GM19099 (cell line): ENCODE measurements around the gene GALNT10.

Experiments used
- POLR2A ChIP-seq: IDR thresholded peaks from 3 replicates; pipeline ENCODE4 v1.6.1; 2011; ENCODE audit warnings: low read depth; ENCODE audit not compliant: insufficient read length; ENCODE audit errors: extremely low read depth

Gene GALNT10

DNA sequence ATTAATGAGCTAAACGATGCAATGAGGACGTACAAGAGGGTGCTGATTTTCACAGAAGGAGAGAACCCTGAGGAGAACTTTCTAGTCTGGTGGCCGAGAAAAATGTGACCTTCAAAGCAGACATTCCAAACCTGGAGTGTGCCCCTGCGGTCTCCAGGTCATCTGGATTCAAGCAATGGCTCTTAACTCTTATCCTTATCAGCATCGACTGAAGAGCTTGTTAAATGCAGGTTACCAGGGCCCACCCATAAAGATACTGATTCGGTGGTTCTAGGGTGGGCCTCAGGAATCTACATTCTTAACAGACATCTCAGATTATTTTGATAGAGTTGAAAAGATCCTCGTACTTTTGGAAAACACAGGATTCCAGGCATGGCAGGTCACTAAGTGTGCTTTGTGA, 151.7 kb downstream of the GALNT10 start:
- no peak for TF ChIP-seq POLR2A

DNA sequence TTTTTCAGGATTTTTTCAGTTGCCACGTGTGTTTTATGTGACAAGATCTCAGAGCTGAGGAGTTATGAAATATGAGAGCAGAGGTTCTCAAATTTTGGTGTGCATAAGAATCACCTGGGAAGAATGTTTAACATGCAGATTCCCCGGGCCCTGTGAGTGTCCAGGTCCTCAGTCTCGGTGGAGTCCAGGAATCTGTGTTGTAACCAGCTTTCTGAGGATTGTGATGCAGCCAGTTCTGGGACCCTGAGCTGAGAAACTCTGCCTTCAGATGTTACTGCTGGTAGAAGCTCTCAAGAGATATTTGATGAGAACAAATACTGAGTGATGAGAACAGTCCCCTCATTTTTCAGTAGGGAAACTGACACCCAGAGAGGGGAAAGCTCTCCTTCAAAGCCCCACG, 152.4 kb downstream of the GALNT10 start:
- TF ChIP-seq POLR2A: no peak

DNA sequence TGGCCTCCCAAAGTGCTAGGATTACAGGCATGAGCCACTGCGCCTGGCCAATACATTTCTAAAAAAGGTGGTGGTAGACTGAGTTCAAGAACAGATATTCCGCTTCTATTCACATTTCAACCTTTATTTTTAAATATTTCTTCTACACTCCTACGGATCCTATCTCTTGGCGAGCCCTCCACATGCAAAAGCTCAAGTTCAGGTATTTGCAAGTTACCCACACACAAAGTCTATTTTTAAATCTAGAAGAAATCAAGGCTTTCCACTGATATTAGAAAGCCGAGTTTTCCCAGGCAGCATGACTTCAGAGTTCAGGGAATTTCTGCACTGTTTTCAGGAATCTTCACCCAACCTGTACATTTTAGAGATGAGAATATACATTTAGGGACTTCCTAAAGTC, 153.9 kb downstream of the GALNT10 start:
- TF ChIP-seq POLR2A: no peak

DNA sequence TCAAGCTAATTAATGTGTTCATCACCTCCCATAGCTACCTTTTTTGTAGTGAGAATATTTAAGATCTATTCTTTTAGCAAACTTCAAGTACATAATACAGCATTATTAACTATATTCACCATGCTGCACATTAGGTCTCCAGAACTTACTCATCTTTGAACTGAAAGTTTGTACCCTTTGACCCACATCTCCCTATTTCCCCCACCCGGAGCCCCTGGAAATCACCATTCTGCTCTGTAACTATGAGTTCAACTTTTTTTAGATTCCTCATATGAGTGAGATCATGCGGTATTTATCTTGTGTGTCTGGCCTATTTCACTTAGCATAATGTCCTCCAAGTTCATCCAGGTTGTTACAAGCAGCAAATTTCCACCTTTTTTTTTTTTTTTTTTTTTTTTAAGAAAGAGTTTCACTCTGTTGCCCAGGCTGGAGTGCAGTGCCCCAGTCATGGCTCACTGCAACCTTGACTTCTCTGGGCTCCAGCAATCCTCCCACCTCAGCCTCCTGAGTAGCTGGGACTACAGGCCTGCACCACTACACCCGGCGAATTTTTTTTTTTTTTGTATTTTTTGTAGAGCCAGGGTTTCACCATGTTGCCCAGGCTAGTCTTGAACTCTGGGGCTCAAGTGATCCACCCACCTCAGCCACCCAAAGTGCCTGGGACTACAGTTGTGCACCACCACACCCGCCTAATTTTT, 154.9 kb downstream of the GALNT10 start:
- no peak for TF ChIP-seq POLR2A

DNA sequence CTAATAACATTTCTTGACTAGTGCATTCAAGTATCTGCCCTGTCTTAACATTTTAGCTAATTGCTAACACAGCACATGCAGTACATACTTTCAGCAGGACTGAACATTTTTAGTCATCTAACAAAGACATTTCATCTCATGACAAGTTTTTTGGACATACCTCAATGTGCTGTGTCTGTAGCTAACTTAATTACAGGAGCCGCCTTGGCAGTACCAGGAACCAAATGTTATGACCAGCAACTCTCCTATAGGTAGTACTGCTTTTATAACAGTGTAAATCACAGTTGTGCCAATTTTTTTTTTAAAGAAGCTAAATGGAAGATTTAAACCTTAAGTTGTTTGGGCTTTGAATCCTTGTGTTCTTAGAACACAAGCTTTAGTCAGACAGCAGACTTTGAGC, 155.9 kb downstream of the GALNT10 start:
- TF ChIP-seq POLR2A: no peak

DNA sequence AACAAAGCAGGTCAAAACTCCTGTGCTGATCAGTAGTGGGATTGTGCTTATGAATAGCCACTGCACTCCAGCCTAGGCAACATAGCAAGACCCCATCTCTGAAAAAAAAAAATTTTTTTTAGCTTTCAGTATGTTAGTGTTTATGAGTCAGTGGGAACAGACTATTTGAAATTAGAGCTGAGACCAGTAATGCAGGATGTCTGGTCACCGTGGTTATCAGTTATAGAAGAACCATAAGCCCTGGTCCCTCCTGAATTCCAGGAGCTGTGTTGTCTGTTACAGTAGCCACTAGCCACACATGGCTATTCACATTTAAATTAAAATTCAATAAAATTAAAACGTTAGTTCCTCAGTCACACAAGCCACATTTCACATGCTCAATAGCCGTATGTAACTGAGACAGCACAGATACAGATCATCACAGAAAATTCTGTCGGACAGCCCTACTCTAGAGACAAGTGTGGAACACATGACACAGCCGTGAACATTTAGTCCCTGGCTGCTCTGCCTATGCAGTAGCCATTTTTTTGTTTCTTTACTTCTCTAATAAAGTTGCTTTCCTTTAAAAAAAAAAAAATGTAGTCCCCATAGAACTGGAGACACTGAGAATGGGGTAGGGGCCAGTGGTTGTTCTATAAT, 159.2 kb downstream of the GALNT10 start:
- no peak for TF ChIP-seq POLR2A

DNA sequence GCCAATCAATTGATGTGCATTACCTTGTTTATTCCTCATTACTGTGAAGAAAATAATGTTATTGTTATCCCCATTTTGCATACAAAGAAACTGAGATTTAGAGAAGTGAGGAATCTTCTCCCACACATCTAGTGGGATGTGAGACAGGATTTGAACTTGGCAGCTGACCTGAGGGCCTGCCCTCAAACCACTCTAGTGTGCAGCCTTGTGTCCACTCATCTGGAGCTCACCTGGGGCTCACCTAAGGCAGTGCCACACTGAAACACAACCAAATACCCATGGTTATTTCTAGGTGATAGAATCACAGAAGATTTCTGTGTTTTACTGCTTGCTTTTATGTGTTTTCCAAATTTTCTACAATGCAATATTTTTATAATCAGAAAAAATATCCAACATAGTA, 160.6 kb downstream of the GALNT10 start:
- no peak for TF ChIP-seq POLR2A

DNA sequence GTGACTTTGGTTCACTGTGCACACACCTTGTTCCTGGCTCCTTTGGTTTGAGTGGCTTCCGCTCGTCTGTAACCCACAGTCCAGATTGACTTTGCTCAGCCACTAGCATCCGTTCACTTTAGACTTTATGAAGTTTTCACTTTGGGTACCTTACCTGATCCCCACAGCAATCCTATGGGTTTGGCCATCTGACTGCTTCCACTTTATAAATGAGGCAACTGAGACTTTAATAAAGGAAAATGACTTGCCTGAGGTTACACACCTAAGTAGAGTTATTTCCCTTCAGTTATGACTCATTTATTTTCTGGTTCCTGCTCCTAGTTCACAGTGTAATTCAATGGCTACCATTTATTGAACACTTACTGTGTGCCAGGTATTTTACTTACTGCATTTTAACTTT, 161.0 kb downstream of the GALNT10 start:
- TF ChIP-seq POLR2A: no peak

DNA sequence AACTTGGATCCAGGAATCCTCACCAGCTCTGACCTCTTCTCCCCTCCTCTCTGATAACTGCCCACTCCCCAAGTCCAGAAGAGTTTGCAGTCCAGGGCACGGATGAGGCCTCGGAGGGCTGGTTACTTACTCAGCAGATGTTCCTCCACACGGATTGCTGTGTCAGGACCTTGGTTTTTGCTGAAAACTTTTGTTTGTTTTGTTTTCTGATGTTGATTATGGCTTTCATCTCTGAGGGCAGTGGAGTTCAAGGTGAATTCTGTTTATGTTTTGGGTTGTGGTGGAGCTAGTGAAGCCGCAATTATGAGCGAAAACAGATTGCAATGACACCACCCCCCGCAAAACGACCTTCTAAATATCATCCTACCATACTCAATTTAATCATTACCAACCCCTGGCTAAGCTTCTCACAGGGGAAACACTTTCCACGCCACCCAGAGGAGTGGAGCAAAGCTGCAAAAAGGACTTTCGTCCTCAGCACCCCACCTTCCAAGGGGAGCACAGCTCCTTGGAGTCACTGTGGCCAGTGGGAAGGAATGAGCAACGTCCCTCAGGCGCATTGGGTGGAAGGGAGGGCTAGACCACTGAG, 162.5 kb downstream of the GALNT10 start:
- TF ChIP-seq POLR2A: no peak

DNA sequence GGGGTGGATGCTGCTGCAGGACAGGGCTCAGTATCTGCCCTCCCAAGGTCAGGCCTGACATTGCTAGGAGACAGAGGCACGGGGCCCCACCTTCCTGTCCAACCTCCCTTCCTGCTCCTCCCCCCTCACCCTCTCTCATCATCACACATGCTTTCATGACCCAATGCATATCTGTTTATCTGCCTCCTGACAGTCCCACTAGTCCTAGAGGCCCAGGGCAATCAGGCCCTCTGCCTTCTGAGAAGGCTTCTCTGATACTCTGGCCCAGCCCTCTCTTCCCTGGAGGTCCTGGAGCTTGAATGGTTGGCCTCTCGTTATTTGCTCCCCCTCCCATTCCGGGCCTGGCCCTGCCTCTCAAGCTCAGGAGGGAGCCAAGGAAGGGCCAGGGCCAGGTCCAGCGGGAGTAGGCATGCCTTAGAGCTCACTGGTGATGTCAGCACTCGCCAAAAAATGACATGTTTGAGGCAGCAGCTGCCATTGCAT, 164.6 kb downstream of the GALNT10 start:
- no peak for TF ChIP-seq POLR2A

DNA sequence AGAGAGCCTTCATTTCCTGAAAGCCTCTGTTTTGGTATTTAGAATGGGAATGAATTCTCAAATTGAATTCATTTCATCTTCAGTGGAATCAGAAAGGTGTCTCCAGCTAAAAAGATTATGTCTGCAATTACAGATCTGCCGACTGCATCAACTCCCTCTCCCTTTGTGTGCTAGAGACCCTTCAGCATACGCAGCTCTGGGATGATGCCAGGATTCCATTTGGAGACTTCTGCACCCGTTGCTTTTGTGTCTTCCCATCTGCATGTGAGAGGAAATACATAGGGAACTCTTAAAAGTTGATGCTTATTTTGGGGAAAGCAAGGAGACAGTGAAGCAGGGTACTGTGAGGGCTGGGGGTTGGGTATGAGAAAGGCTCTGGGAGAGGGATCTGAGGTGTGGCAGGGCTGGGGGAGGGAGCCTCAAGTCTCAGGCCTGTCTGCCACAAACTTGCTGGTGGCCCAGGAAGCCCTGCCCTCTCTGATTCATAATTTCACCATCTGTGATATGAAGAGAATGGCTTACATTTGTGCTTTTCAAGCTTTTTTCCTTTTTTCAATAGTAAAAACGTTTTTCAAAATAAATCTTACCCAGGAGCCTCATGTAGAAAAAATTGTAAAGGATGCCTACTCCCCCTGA, 165.6 kb downstream of the GALNT10 start:
- no peak for TF ChIP-seq POLR2A

DNA sequence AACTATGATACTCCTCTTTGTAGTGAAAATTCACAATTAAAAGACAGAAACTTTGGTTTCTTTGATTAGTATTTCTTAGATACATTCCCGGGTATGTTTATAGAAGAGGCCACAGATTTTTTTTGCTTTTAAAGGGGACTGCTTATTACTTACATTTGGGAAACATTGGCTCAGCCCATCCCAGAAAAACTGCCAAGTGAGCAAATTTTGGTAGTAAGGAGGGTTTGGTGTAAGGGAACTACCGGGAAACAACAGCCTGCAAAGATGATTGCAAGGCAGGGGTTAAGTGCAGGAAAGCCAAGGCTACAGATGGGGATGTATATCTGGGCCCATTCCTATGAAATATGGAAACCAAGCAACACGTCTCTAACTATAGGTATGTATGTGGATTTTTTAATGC, 166.4 kb downstream of the GALNT10 start:
- no peak for TF ChIP-seq POLR2A

DNA sequence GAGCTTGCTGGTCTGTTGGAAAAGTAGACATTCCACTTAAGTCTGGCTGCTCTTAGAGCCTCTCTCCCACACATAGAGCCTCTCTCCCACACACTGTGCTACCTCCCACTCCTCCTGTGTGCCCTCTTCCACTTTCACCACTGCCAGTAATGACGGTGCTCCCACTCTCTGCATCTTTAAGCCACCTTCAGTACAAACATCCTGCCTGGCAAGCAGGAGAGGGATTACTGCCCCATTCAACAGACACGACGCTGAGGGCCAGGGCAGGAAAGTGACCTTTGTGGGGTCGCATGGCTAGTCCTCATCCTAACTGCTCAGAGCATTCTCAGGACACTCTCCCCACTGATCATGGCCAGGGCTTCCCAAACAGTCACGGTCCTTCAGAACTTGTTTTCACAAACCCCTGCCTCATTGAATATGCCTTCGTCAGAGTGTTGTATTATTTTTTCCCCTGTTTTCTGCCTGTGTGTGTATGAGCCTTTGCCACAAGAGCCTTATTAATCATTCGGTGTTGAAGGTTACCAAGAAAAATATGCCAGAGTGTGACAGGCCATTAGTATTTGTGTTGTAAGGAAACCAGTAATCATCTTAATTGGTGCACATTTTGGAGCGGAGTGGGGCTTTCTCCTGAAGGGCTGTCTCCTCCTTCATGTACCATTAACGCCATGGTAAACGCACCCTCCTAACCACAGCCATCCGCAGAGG, 168.1 kb downstream of the GALNT10 start:
- TF ChIP-seq POLR2A: no peak

DNA sequence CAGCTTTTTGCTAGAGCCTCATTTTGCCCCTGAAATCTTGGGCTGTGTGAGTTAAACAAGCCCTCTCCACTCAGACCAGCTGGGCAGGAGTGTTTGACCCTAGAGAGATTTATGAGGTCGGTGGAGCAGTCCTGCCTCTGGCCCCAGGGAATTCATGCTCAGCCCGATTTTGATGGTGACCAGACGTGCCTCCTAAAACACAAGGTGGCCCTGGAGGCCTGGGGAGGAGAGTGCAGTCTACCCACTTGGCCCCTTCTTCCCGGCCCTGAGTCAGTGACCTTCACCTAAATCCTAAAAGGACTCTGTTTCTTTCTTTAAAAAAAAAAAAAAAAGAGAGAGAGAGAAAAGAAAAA, 168.7 kb downstream of the GALNT10 start:
- no peak for TF ChIP-seq POLR2A

DNA sequence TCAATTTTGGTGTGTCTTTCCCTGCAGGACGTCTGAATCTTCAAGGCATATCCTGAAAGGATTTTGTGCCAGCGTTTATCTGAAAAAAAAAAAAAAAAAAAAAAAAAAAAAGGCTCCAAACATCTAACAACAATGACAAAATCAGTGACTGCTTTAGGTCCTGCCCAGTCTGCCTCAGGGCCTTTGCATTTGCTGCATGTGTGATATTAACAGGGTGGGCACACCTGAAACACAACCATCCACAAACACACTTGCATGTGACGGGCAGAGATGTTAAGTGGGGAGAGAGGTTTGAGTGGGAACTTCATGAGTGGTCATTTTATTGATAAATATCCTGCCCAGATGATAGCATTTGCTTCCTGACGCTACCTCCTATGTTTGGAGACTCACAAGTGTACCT, 172.9 kb downstream of the GALNT10 start:
- TF ChIP-seq POLR2A: no peak
